ENCODE data around the gene SP7.
"Not testable (repeated sequence)": the region's sequence is repeated elsewhere in the genome, so short reads cannot be mapped to it uniquely, and the experiment has no call there.

SP7 gene

DNA sequence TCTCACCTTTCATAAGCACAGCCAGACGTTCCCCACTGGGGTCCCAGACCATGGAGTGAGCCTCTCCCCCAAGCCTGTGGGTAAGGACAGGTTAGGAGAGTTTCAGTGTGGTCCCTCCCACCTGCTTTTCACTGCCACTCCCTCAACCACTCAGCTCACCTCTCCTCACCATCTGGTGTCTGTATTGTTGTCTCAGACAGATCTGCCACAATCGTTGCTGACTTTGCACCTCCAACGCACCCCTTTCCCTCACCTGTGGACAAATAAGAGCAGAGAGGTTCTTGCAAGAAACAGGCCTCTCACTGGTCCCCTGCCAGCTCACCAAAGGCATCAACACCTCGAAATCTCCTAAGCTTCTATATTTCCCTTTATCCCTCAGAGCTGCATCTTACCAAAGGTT, 27.9 kb downstream of the SP7 start:
- no peak for DNase-seq

DNA sequence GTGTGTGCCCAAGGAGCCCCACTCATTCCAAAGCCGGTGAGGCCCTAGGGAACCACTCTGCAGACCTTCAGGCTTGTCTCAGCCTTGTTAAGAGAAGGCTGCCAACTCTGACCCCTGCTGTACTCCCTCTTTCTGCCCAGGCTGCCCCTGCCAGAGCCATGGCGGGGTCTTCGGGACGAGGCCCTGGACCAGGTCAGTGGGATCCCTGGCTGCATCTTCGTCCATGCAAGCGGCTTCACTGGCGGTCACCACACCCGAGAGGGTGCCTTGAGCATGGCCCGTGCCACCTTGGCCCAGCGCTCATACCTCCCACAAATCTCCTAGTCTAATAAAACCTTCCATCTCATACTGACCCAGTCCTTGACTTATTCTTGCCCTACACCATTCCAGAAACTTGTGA, 29.3 kb downstream of the SP7 start:
- no peak for DNase-seq

DNA sequence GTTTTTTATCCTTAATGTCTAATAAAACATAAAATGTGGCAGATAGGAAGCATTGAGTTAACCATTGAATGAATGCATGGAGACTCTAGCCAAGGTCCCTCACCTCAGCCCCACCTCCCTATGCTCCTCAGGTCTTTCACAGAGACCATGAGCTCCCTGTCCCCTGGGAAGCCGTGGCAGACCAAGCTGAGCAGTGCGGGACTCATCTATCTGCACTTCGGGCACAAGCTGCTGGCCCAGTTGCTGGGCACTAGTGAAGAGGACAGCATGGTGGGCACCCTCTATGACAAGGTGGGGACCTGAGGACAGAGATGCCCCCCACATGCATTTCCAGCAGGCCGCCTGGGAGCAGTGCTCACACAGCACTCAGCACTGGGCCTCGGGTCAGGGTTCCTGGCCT, 33.3 kb downstream of the SP7 start:
- no peak for DNase-seq

DNA sequence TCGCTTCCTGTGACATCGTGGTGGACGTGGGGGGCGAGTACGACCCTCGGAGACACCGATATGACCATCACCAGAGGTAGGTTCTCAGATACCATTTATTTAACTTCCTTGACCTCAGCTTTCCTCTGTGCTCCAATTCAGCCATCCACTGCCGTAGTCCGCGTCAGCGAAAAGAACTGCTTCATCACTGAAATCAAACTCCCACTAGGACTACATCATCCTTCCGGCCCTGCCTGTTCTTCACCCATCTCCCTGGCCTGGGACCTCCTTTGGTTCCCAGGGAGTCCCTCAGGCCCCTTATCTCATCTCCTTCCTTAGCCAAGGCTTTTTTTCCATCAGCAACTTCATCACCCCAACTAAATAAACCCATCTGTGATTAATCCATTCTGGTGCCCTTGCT, 36.0 kb downstream of the SP7 start:
- no peak for DNase-seq

DNA sequence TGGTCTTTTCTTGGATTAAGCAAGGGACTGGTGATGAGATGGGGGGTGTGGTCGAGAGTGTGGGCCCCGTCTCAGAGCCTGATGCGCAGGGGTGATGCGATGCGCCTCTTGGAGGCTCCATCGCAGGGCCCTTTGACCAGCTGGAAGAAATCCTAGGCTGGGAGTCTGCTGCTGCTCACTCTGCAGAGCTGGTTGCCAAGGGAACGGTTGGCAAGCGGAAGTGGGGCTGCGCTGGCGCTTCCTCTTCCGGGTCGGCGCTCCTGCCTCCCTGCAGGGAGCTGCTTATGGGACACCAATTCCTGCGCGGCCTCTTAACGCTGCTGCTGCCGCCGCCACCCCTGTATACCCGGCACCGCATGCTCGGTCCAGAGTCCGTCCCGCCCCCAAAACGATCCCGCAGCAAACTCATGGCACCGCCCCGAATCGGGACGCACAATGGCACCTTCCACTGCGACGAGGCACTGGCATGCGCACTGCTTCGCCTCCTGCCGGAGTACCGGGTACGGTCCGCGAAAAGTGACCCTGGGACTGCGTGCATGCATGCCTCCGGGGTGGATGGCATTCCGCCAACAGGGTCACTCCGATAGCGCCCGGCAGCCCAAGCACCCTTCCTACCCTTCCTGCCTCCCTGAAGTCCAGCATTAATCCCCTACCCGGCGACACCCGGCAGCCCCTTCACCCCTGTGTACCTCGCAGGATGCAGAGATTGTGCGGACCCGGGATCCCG, 36.5 kb downstream of the SP7 start, which contains the start of gene MYG1:
Gene MYG1, plus strand, starts transcription at position 242 of the 727 bp plus-strand sequence. Its CDS starts 43 bp downstream, at position 285.
- DNase-seq = peak; percentile 94

DNA sequence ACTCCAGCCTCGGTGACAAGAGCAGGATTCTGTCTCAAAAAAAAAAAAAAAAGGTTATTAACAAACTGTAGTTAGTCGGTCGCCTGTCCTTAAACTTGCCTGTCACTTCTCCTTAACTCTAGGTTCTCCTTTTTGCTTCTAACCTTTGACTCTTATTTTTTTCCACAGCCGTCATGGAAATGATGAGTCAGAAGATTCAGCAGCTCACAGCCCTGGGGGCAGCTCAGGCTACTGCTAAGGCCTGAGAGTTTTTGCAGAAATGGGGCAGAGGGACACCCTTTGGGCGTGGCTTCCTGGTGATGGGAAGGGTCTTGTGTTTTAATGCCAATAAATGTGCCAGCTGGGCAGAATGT, 37.1 kb downstream of the SP7 start:
- no peak for DNase-seq

DNA sequence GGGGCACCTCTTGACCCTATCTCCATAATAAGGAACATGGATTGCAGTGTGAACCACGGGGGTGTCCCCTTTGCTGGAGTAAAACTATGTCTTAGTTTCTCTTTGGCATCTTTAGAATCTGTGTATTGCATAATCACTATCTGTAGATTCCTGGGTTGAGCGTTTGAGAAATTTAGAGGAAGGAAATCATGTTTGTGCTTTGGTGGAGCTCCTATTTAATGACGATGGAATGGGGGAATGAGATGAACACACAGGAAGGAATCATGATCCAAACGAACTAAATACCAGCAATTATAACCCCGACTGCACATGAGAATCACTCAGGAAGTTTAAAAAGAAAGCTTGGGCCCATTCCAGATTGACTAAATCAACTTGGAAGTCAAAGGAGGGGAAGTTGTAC, 38.0 kb downstream of the SP7 start:
- no peak for DNase-seq

DNA sequence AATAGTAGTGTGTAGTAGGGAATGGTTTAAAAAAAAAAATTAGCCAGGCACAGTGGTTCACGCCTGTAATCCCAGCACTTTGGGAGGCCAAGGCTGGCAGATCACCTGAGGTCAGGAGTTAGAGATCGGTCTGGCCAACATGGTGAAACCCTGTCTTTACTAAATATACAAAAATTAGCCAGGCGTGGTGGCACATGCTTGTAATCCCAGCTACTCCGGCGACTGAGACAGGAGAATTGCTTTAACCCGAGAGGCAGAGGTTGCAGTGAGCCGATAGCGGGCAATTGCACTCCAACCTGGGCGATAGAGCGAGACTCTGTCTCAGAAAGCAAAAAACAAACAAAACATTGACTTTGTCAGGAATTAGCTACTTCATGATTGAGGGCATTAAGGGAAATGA, 39.0 kb downstream of the SP7 start:
- DNase-seq = not testable (repeated sequence)

DNA sequence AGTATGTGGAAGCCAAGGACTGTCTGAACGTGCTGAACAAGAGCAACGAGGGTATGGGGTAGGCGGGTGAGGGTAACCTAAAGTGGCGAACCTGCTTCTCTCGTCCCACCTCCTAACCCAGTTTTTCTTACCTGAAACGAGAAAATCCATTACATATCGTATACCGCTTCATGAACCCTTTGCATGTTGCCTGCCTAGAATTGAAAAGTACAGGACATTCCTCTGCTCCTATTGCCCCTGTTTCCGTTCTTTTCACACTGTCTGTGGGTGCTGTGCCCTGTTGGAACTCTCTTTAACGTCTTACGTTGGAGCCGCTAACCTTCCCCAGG, 40.3 kb downstream of the SP7 start:
- no peak for DNase-seq

DNA sequence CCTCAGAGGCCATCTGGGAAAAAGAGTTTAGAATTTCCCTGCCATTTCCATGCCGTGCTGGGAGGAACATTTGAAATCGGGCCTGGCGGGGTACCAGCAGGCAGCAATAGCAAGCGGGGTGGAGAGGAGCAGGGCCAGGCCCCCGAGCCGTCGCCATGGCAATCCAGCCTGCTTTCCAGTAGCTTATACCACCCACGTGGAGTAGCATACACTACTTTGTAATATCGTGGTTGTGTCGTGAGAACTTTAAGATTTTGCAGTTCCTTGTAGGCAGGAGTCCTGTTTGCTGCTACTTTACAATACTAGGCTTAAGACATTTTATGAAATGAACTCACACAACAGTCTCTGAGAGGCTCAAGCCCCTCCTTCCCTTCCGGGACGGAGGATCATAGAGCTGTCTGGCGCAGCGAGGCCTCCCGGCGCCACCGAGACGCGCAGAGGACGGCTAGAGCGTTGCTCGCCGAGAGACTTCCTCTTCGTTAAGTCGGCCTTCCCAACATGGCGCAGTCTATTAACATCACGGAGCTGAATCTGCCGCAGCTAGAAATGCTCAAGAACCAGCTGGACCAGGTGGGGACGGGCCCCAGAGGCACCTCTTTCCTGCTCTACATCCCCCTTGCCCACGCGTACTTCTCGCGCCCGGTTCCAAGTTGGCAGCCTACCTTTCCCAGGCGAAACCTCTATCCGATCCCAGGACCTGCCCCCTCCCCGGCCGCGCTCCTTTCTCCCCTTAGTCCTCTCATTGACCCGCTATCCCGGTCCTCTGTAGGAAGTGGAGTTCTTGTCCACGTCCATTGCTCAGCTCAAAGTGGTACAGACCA, 40.9 kb downstream of the SP7 start, which contains the start of gene PFDN5:
Gene PFDN5, plus strand, starts transcription at position 473 of the 821 bp plus-strand sequence. Its CDS starts 26 bp downstream, at position 499.
- peak; percentile 83 for DNase-seq

DNA sequence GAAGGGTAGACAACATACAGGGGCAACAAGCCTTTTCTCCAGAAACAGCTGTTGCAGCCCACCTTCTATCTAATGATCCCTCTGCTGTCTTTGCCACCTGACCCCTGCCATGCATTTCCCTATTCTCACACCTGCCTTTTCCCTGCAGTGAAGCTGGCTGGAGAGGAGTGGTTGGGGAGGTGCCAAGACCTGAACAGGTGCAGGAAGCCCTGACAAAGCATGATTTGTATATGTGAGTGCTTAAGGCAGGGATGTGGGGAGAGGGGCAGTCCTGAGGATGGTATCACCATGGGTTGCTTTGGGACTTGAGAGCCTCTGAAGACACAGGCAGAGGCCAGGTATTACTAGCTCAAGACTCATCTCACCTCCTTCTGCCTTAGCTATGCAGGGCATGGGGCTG, 43.7 kb downstream of the SP7 start:
- DNase-seq = peak; percentile 92

DNA sequence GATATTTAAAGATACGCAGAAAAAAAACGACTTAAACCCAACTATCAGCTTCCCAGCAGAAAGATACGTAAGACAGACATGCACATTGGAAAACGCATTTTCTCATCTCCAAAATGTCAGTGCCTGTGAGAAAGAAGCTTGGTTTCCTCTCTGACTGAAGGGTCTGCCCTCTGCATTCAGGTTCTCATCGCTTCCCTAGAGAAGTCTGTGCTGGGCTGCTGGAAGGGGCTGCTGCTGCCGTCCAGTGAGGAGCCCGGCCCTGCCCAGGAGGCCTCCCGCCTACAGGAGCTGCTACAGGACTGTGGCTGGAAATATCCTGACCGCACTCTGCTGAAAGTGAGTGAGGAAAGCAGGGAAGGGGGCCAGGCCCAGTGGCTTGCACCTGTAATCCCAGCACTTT, 45.5 kb downstream of the SP7 start:
- no peak for DNase-seq

DNA sequence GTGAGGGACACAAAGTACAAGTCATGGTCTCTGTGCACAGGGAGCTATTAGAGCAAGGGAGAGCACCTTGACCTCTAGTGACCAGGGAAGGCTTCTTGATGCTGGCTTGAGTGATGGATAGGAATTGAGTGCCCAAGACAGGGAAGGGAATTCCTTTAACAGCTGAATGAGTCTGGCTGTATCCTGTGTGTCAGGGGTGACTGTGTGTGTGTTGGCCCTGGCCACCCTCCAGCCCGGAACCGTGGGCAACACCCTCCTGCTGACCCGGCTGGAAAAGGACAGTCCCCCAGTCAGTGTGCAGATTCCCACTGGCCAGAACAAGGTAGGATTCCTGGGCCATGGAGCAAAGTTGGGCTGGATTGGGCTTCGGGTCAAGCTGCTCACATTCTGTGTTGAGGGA, 46.3 kb downstream of the SP7 start:
- no peak for DNase-seq

DNA sequence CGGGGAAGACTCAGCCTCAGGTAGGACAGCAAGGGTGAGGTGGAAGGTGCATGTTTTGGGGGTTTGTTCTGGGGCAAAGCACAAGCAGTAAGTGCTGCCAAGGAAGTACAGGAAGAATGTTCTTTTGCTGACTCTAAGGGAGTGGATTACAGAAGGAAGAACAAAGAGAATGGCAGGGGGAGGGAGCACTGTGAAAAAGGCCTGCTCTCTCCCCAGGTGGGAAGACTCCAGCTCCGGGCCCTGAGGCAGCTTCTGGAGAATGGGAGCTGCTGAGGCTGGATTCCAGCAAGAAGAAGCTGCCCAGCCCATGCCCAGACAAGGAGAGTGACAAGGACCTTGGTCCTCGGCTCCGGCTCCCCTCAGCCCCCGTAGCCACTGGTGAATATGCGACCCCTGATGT, 47.8 kb downstream of the SP7 start:
- no peak for DNase-seq

DNA sequence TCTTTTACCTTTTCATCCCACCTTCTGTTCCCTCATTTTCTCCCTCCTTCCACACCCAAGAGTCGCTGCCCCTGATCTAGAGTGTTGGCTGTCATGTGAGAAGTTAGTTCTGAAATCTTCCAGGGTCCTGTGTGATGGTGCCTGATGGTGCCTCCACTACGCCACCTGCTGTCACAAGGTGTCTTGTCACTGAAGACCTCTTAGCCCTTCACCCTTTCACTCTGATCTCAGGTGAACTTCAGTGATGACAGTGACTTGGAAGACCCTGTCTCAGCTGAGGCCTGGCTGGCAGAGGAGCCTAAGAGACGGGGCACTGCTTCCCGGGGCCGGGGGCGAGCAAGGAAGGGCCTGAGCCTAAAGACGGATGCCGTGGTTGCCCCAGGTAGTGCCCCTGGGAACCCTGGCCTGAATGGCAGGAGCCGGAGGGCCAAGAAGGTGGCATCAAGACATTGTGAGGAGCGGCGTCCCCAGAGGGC, 48.4 kb downstream of the SP7 start:
- DNase-seq = no peak

DNA sequence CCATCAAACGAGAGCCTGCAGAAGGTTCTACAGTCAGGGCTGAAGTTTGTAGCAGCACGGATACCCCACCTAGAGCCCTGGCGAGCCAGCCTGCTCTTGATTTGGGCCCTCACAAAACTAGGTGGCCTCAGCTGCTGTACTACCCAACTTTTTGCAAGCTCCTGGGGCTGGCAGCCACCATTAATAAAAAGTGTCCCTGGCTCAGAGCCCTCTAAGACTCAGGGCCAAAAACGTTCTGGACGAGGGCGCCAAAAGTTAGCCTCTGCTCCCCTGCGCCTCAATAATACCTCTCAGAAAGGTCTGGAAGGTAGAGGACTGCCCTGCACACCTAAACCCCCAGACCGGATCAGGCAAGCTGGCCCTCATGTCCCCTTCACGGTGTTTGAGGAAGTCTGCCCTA, 49.7 kb downstream of the SP7 start:
- DNase-seq = no peak

DNA sequence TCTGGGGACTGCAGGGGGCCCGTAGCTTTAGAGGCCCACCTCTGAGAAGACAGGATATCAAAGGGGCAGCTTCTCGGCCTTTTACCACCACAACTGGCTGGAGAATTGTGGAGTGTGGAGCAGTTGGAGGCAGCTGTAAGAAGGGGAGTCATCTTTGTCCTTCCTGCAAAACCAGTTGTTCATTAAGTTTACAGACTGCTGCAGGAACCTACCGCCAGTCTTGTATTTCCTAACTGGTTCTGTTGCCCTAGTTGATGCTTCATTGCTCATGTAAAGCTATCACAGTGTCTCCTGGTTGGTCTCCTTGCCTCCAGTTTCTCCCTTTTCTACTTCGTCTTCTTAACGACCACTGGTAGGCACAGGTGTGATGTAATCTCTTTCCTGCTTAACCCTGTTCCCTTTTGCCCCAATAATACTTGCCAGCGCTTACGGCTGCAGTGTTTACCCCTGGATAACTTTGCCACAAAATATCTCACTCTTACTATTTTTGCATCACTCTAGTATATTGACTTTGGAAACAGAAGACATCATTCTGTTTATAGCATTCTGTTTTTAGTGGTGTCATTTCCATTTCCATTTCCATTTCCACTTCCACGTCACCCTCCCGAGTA, 56.2 kb downstream of the SP7 start:
- DNase-seq = no peak

DNA sequence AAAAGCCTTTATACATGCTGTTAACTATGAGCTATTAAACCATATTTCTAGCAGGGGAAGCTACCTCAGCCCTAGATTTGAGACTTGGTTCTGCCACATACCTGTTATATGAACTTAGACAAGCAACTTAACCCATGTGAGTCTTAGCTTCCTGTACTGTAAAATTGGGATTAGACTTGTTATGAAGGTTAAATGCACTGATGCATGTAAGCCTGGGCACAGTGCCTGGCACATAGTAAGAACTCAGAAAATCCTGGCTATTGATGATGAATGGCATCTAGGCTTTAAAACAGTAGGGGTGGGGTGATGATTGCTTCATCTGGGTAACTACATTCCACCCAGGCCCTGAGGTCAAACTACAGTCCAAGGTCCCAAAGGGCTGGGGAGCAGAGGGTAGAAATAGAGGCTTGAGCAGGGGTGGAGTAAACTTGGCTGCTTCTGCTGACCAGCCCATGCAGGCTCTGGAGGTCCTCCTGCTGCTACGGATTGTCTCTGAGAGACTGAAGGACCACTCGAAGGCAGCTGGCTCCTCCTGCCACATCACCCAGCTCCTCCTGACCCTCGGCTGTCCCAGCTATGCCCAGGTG, 56.8 kb downstream of the SP7 start:
- DNase-seq = no peak

DNA sequence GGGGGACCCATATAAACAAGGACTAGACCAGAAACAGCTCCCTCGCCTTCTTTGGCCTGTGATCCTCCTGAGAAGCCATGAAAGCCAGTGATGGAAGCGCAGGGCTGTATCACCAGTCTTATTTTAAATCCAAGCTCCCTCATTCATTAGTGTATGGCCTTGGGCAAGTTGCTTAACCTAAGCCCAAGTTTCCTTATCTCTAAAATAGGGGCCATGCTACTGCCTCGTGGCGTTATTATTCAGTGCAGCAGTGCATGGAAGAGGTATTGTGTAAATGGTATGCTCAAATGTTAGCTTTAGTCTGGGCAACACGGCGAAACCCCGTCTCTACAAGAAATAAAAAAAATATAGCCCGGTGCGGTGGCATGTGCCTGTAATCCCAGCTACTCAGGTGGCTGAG, 58.2 kb downstream of the SP7 start:
- no peak for DNase-seq

Measured in NCI-H774 (cell line).